WTC11 (cell line): ENCODE results near the gene PHKB. TPM values are rescaled to one million over a fixed set of nuclear protein-coding genes. Genes with fewer than 3 reads are reported as not detected.

ENCODE experiments used
- ATAC-seq: fragments of 200-7000 bp; cut with Tn5 transposase; 2 replicates; pipeline ENCODE4 v1.10.0; 2021; ENCODE audit warnings: mild to moderate bottlenecking, moderate library complexity
- CTCF ChIA-PET: fragments of 300-600 bp; sonication (Branson Sonifier 250); formaldehyde crosslinking; loops from one replicate; lab custom pipeline; 2021; ENCODE audit warnings: antibody characterized with exemption; lab: Charles Lee
- POLR2A ChIA-PET: fragments of 350-600 bp; sonication (Branson Sonifier 250); formaldehyde crosslinking; loops from one replicate; lab custom pipeline; 2021; ENCODE audit warnings: antibody characterized with exemption; lab: Charles Lee
- DNase-seq: peaks from one replicate; pipeline ENCODE4 v3.0.0; 2021; ENCODE audit warnings: low spot score
- H3K27ac Mint-ChIP-seq: 2 replicates; pipeline ENCODE4 v1.8.0; 2021; ENCODE audit warnings: mixed read lengths
- H3K27me3 Mint-ChIP-seq: 2 replicates; pipeline ENCODE4 v1.8.0; 2021; ENCODE audit warnings: low read depth, mild to moderate bottlenecking, moderate library complexity, mixed read lengths
- H3K36me3 Mint-ChIP-seq: 2 replicates; pipeline ENCODE4 v1.8.0; 2021; ENCODE audit warnings: mixed read lengths
- H3K4me1 Mint-ChIP-seq: 2 replicates; pipeline ENCODE4 v1.8.0; 2022; ENCODE audit warnings: mixed read lengths
- H3K4me3 Mint-ChIP-seq: 2 replicates; pipeline ENCODE4 v1.8.0; 2021; ENCODE audit warnings: mild to moderate bottlenecking, moderate library complexity, mixed read lengths
- H3K9me3 Mint-ChIP-seq: 2 replicates; pipeline ENCODE4 v1.8.0; 2021; ENCODE audit warnings: mixed read lengths
- AR ChIP-seq: fragments of 250-450 bp; sonication (Bioruptor Pico); IDR thresholded peaks from 2 replicates; pipeline ENCODE4 v1.9.0; 2021; ENCODE audit warnings: mild to moderate bottlenecking
- ATF3 ChIP-seq: sonication (generic); formaldehyde crosslinking; conservative IDR thresholded peaks from 2 replicates; pipeline ENCODE4 v1.8.1; 2022; ENCODE audit warnings: mild to moderate bottlenecking, missing genetic modification reagents
- E2F1 ChIP-seq: sonication (generic); formaldehyde crosslinking; IDR thresholded peaks from 2 replicates; pipeline ENCODE4 v1.8.0; 2022; ENCODE audit warnings: mild to moderate bottlenecking, missing genetic modification reagents
- FOXP4 ChIP-seq: sonication (generic); formaldehyde crosslinking; IDR thresholded peaks from 2 replicates; pipeline ENCODE4 v1.8.0; 2022; ENCODE audit warnings: mild to moderate bottlenecking, missing genetic modification reagents
- GRHL2 ChIP-seq: fragments of 250-450 bp; sonication (Bioruptor Pico); IDR thresholded peaks from 2 replicates; pipeline ENCODE4 v1.8.0; 2022; ENCODE audit warnings: mild to moderate bottlenecking, moderate library complexity; ENCODE audit not compliant: insufficient replicate concordance, severe bottlenecking
- NR2C2 ChIP-seq: sonication (generic); formaldehyde crosslinking; IDR thresholded peaks from 2 replicates; pipeline ENCODE4 v1.8.0; 2022; ENCODE audit warnings: mild to moderate bottlenecking, missing genetic modification reagents
- RORB ChIP-seq: fragments of 250-450 bp; sonication (Bioruptor Pico); IDR thresholded peaks from 2 replicates; pipeline ENCODE4 v1.9.0; 2021; ENCODE audit warnings: mild to moderate bottlenecking
- TCF7 ChIP-seq: sonication (generic); formaldehyde crosslinking; IDR thresholded peaks from 2 replicates; pipeline ENCODE4 v1.8.0; 2022; ENCODE audit warnings: mild to moderate bottlenecking, low read depth, missing genetic modification reagents, moderate library complexity
- TEAD1 ChIP-seq: sonication (generic); formaldehyde crosslinking; IDR thresholded peaks from 2 replicates; pipeline ENCODE4 v1.8.0; 2022; ENCODE audit warnings: mild to moderate bottlenecking, missing genetic modification reagents
- TEAD4 ChIP-seq: sonication (generic); formaldehyde crosslinking; IDR thresholded peaks from 2 replicates; pipeline ENCODE4 v1.8.0; 2022; ENCODE audit warnings: mild to moderate bottlenecking, missing genetic modification reagents
- ZNF281 ChIP-seq: sonication (generic); formaldehyde crosslinking; IDR thresholded peaks from 2 replicates; pipeline ENCODE4 v1.8.0; 2023; ENCODE audit warnings: mild to moderate bottlenecking, missing genetic modification reagents
- ZNF317 ChIP-seq: sonication (generic); formaldehyde crosslinking; IDR thresholded peaks from 2 replicates; pipeline ENCODE4 v1.8.1; 2023; ENCODE audit warnings: low read depth, mild to moderate bottlenecking, moderate library complexity, missing genetic modification reagents, borderline replicate concordance
- ZNF532 ChIP-seq: fragments of 250-450 bp; sonication (Bioruptor Pico); IDR thresholded peaks from 2 replicates; pipeline ENCODE4 v1.9.0; 2021; ENCODE audit warnings: mild to moderate bottlenecking, borderline replicate concordance
- ZSCAN18 ChIP-seq: fragments of 250-450 bp; sonication (Bioruptor Pico); IDR thresholded peaks from 2 replicates; pipeline ENCODE4 v2.1.2; 2022; ENCODE audit warnings: mild to moderate bottlenecking, moderate library complexity
- total RNA-seq: library from RNA; stranded (reverse); gene quantifications from 3 replicates; pipeline ENCODE4 v1.2.3, GENCODE V29; 2021

The PHKB gene
- total RNA-seq, 1 experiment from 2014 or later: 43.9 TPM

GRCh38 chr16:47664653-47665325, 203.7 kb downstream of the PHKB start (continued):
- TF ChIP-seq ZNF532 (no peak), AR (no peak), ZSCAN18 (CRISPR knock-in tag) (no peak), ATF3 (CRISPR knock-in tag) (no peak)
- TF ChIP-seq, all 79 proteins: peak for 0

GRCh38 chr16:47666434-47666833, 205.3 kb downstream of the PHKB start:
- 0 out of 2 replicates have a peak, but pooled peaks cover 4% of the 10 kb centered on the region for H3K4me1 Mint-ChIP-seq
- TF ChIP-seq ZNF317 (CRISPR knock-in tag) (no peak), GRHL2 (CRISPR knock-in tag) (no peak), FOXP4 (no peak), TCF7 (CRISPR knock-in tag) (no peak), TEAD1 (CRISPR knock-in tag) (no peak), E2F1 (no peak), RORB (CRISPR knock-in tag) (no peak), TEAD4 (CRISPR knock-in tag) (no peak), ZNF281 (no peak), NR2C2 (CRISPR knock-in tag) (no peak)
- peaks cover 2% of the 10 kb centered on the region; the same call in 1 of the 2 replicates for H3K36me3 Mint-ChIP-seq
- ChIA-PET POLR2A (no interaction called here), CTCF (no interaction called here)
- no peaks in the 10 kb centered on the region for H3K9me3 Mint-ChIP-seq
- 0 out of 2 replicates have a peak overlapping the region, but pooled peaks have one; percentile 32 for H3K27ac Mint-ChIP-seq
- ATAC-seq (no peak), DNase-seq (no peak)
- H3K27me3 Mint-ChIP-seq: no peaks in the 10 kb centered on the region
- H3K4me3 Mint-ChIP-seq: no peak overlapping the region
